Mesenchymal stem cell (in vitro differentiated cells and primary cell): ENCODE results near the gene TMEM14A.

Experiments used
- DNase-seq: peaks from one replicate; pipeline ENCODE4 v3.0.0-alpha.2; 2013
- H2AFZ ChIP-seq: one replicate; pipeline ENCODE4 v1.6.1; 2013; ENCODE audit warnings: low read depth, mild to moderate bottlenecking, control low read depth, inconsistent platforms, low read length, moderate library complexity
- H2AK5ac ChIP-seq: 2 replicates; pipeline ENCODE4 v1.6.1; 2013; ENCODE audit warnings: low read length, moderate library complexity, mild to moderate bottlenecking, inconsistent platforms; ENCODE audit not compliant: severe bottlenecking
- H2BK120ac ChIP-seq: one replicate; pipeline ENCODE4 v1.6.1; 2013; ENCODE audit warnings: low read depth, mild to moderate bottlenecking, inconsistent platforms, low read length, moderate library complexity
- H2BK12ac ChIP-seq, 2 experiments: one replicate each; pipeline ENCODE4 v1.6.1; 2013; ENCODE audit warnings: inconsistent platforms in 2 of 2, low read length in 2 of 2, mild to moderate bottlenecking in 2 of 2, moderate library complexity in 2 of 2, control low read depth in 1 of 2
- H2BK15ac ChIP-seq: one replicate; pipeline ENCODE4 v1.6.1; 2013; ENCODE audit warnings: mild to moderate bottlenecking, low read depth, inconsistent platforms; ENCODE audit not compliant: poor library complexity, severe bottlenecking
- H2BK5ac ChIP-seq: 2 replicates; pipeline ENCODE4 v1.6.1; 2013; ENCODE audit warnings: low read depth, mild to moderate bottlenecking, low read length, control low read depth, inconsistent platforms; ENCODE audit not compliant: poor library complexity, severe bottlenecking
- H3K14ac ChIP-seq, 2 experiments: one replicate each; pipeline ENCODE4 v1.6.1; 2013; ENCODE audit warnings: inconsistent platforms in 2 of 2, low read length in 2 of 2, control low read depth in 1 of 2, mild to moderate bottlenecking in 1 of 2, moderate library complexity in 1 of 2
- H3K18ac ChIP-seq, 2 experiments: one replicate each; pipeline ENCODE4 v1.6.1; 2013; ENCODE audit warnings: inconsistent platforms in 2 of 2, low read length in 2 of 2, control low read depth in 1 of 2, low read depth in 1 of 2, mild to moderate bottlenecking in 1 of 2
- H3K23ac ChIP-seq, 2 experiments: one replicate each; pipeline ENCODE4 v1.6.1; 2013; ENCODE audit warnings: inconsistent platforms in 2 of 2, low read length in 2 of 2, mild to moderate bottlenecking in 2 of 2, moderate library complexity in 2 of 2, control low read depth in 1 of 2
- H3K27ac ChIP-seq: 2 replicates; pipeline ENCODE4 v1.5.1; 2013; ENCODE audit warnings: mild to moderate bottlenecking, moderate library complexity, low read length, control low read depth, inconsistent platforms; ENCODE audit not compliant: poor library complexity, severe bottlenecking
- H3K27me3 ChIP-seq, 2 experiments: 2 replicates each; pipeline versions ENCODE4 v1.6.1 to v1.7.0; 2013; ENCODE audit warnings: low read length in 2 of 2, mild to moderate bottlenecking in 2 of 2, moderate library complexity in 2 of 2, control low read depth in 1 of 2, inconsistent platforms in 1 of 2; ENCODE audit not compliant: control insufficient read depth in 1 of 2, insufficient read depth in 1 of 2
- H3K36me3 ChIP-seq, 2 experiments: 2 replicates each; pipeline versions ENCODE4 v1.6.1 to v1.7.0; 2013; ENCODE audit warnings: low read length in 2 of 2, control low read depth in 1 of 2, inconsistent platforms in 1 of 2, low read depth in 1 of 2, mild to moderate bottlenecking in 1 of 2; ENCODE audit not compliant: insufficient read depth in 2 of 2, control insufficient read depth in 1 of 2
- H3K4ac ChIP-seq, 2 experiments: one replicate each; pipeline ENCODE4 v1.6.1; 2013; ENCODE audit warnings: inconsistent platforms in 2 of 2, low read length in 2 of 2, mild to moderate bottlenecking in 2 of 2, moderate library complexity in 2 of 2, control low read depth in 1 of 2, low read depth in 1 of 2
- H3K4me1 ChIP-seq: 2 replicates; pipeline ENCODE4 v1.6.1; 2013; ENCODE audit warnings: low read depth, low read length, control low read depth; ENCODE audit not compliant: control insufficient read depth, insufficient read depth
- H3K4me2 ChIP-seq: 2 replicates; pipeline ENCODE4 v1.6.1; 2013; ENCODE audit warnings: low read length, mild to moderate bottlenecking, inconsistent platforms; ENCODE audit not compliant: poor library complexity, severe bottlenecking
- H3K4me3 ChIP-seq, 2 experiments: 2 replicates each; pipeline versions ENCODE4 v1.5.1 to v1.7.0; 2013; ENCODE audit warnings: low read length in 2 of 2, mild to moderate bottlenecking in 2 of 2, control low read depth in 1 of 2, low read depth in 1 of 2; ENCODE audit not compliant: insufficient read depth in 1 of 2
- H3K79me1 ChIP-seq: replicated peaks from 2 replicates; pipeline ENCODE4 v1.6.1; 2013; ENCODE audit warnings: mild to moderate bottlenecking, control low read depth, low read length, inconsistent platforms; ENCODE audit not compliant: poor library complexity, severe bottlenecking
- H3K9ac ChIP-seq: 2 replicates; pipeline ENCODE4 v1.7.0; 2013; ENCODE audit warnings: mild to moderate bottlenecking, low read length, moderate library complexity
- H3K9me3 ChIP-seq: 2 replicates; pipeline ENCODE4 v1.7.0; 2013; ENCODE audit warnings: mild to moderate bottlenecking, low read length; ENCODE audit not compliant: control insufficient read depth
- H4K8ac ChIP-seq: one replicate; pipeline ENCODE4 v1.6.1; 2013; ENCODE audit warnings: inconsistent platforms, mild to moderate bottlenecking, low read length, moderate library complexity
- H4K91ac ChIP-seq: one replicate; pipeline ENCODE4 v1.6.1; 2013; ENCODE audit warnings: mild to moderate bottlenecking, low read length, inconsistent platforms
- WGBS: methylation state at CpG from one replicate; pipeline ENCODE4 v1.1.7; 2013; ENCODE audit warnings: mixed read lengths; 5-methylcytosine and 5-hydroxymethylcytosine counted together

The TMEM14A gene

GRCh38 chr6:52647199-52647598 is 23.7 kb upstream of the TMEM14A start:
- H3K4me1 ChIP-seq = peaks cover 3% of the 10 kb centered on the region
- H2AK5ac ChIP-seq = no peak overlapping the region
- no peak overlapping the region for H3K9ac ChIP-seq
- peak overlapping the region; percentile 67 for H4K91ac ChIP-seq
- no peak overlapping the region for H3K27ac ChIP-seq
- H4K8ac ChIP-seq = peak overlapping the region; percentile 9
- H3K23ac ChIP-seq = no peak overlapping the region
- H2BK12ac ChIP-seq = peak overlapping the region in 1 of 2 experiments; percentile 69
- WGBS = 99% methylated on average over 2 of the region's 3 CpGs
- no peaks in the 10 kb centered on the region for H3K27me3 ChIP-seq
- H2AFZ ChIP-seq = peak overlapping the region; percentile 30
- no peak overlapping the region for H3K4me3 ChIP-seq
- H3K79me1 ChIP-seq = no peaks in the 10 kb centered on the region
- H3K14ac ChIP-seq = no peak overlapping the region
- no peaks in the 10 kb centered on the region for H3K36me3 ChIP-seq
- H2BK120ac ChIP-seq = peak overlapping the region; percentile 13
- H3K18ac ChIP-seq = peak overlapping the region; percentile 72 to 91
- H2BK15ac ChIP-seq = peak overlapping the region; percentile 29
- H2BK5ac ChIP-seq = no peak overlapping the region
- H3K4ac ChIP-seq = peak overlapping the region in 1 of 2 experiments; percentile 7
- peak; percentile 66 for DNase-seq
- H3K4me2 ChIP-seq = no peak overlapping the region
- no peaks in the 10 kb centered on the region for H3K9me3 ChIP-seq

- H3K79me1 ChIP-seq = no peaks in the 10 kb centered on the region
- no peak overlapping the region for H3K14ac ChIP-seq
- H2BK12ac ChIP-seq = no peak overlapping the region
- WGBS = 15% methylated on average over 1 of the region's 2 CpGs
- no peak overlapping the region for H2AFZ ChIP-seq
- H3K9me3 ChIP-seq = no peaks in the 10 kb centered on the region
- no peak overlapping the region for H3K27ac ChIP-seq
- peaks cover 3% of the 10 kb centered on the region for H3K4me1 ChIP-seq
- H3K36me3 ChIP-seq = no peaks in the 10 kb centered on the region
- no peak overlapping the region for H4K8ac ChIP-seq
- H3K4me3 ChIP-seq = no peak overlapping the region
- peak; percentile 79 for DNase-seq
- no peak overlapping the region for H2BK5ac ChIP-seq
- H2BK120ac ChIP-seq = no peak overlapping the region
- H3K27me3 ChIP-seq = no peaks in the 10 kb centered on the region
- H3K23ac ChIP-seq = no peak overlapping the region
- peak overlapping the region; percentile 38 for H3K9ac ChIP-seq
- H3K4ac ChIP-seq = no peak overlapping the region
- H2BK15ac ChIP-seq = no peak overlapping the region
- peak overlapping the region in 1 of 2 experiments; percentile 88 for H3K18ac ChIP-seq
- peak overlapping the region; percentile 58 for H4K91ac ChIP-seq
- no peak overlapping the region for H2AK5ac ChIP-seq
- no peak overlapping the region for H3K4me2 ChIP-seq
Measured at GRCh38 chr6:52649536-52650160, 21.3 kb upstream of the TMEM14A start.

DNA sequence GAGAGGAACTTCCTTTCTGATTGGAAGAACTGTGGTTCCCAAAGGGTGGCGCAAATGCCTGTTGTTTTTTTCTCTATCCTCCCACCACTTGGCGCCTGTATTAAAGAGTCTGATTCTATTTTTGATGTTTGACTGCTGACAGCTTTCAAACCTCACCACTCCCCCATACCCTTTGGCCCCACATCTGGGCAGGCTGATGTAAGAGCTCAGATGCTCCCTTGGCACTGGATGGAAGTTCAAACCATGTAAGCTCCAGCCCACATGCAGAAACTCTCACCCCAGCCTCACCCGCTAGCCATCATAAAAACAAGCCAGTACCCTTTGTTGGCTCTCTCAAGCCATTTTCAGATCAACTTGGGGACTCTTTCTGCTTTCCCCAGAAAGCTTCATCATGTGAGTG is 20.0 kb upstream of the TMEM14A start:
- Histone ChIP-seq H4K91ac (no peak overlapping the region), H2BK5ac (no peak overlapping the region), H3K4me3 (no peak overlapping the region), H3K14ac (no peak overlapping the region), H3K79me1 (no peaks in the 10 kb centered on the region), H3K27ac (no peak overlapping the region), H4K8ac (peak overlapping the region; percentile 57), H2AFZ (no peak overlapping the region), H3K4me2 (no peak overlapping the region), H3K4me1 (peaks cover 3% of the 10 kb centered on the region), H2BK12ac (peak overlapping the region; percentile 7 to 20), H3K4ac (peak overlapping the region in 1 of 2 experiments; percentile 60), H3K27me3 (no peaks in the 10 kb centered on the region), H2BK120ac (peak overlapping the region; percentile 35), H3K36me3 (no peaks in the 10 kb centered on the region), H2BK15ac (peak overlapping the region; percentile 29), H3K23ac (no peak overlapping the region), H3K18ac (peak overlapping the region; percentile 22 to 69), H3K9me3 (no peaks in the 10 kb centered on the region), H3K9ac (peak overlapping the region; percentile 6), H2AK5ac (peak overlapping the region; percentile 5)
- no peak for DNase-seq
- 100% methylated on average over 3 of the region's 3 CpGs for WGBS

- Histone ChIP-seq H3K4me2 (no peak overlapping the region), H3K36me3 (no peaks in the 10 kb centered on the region), H3K23ac (no peak overlapping the region), H2AK5ac (no peak overlapping the region), H3K27me3 (no peaks in the 10 kb centered on the region), H3K18ac (peak overlapping the region; percentile 46 to 50), H3K4ac (peak overlapping the region in 1 of 2 experiments; percentile 35), H2BK120ac (no peak overlapping the region), H3K9ac (no peak overlapping the region), H4K8ac (peak overlapping the region; percentile 54), H3K4me3 (no peak overlapping the region), H4K91ac (peak overlapping the region; percentile 68), H2BK5ac (no peak overlapping the region), H2BK15ac (no peak overlapping the region), H2AFZ (no peak overlapping the region), H2BK12ac (peak overlapping the region; percentile 29 to 83), H3K14ac (no peak overlapping the region), H3K4me1 (no peaks in the 10 kb centered on the region), H3K79me1 (no peaks in the 10 kb centered on the region), H3K27ac (no peak overlapping the region), H3K9me3 (no peaks in the 10 kb centered on the region)
- DNase-seq = peak; percentile 38
Measured at GRCh38 chr6:52653151-52653550, 17.8 kb upstream of the TMEM14A start.
